B cell (primary cell): ENCODE measurements around the gene CACHD1. TPM values are rescaled to one million over a fixed set of nuclear protein-coding genes. Genes with fewer than 3 reads are reported as not detected.

Experiments
- ATAC-seq: fragments of 200-7000 bp; cut with Tn5 transposase; one replicate; pipeline ENCODE4 v1.10.0; 2021; ENCODE audit warnings: low read depth, mild to moderate bottlenecking, moderate number of reproducible peaks, moderate library complexity
- CTCF ChIA-PET: fragments of 350-600 bp; sonication (Branson Sonifier 250); formaldehyde crosslinking; loops from one replicate; lab custom pipeline; 2021; ENCODE audit warnings: antibody characterized with exemption, inconsistent platforms; lab: Charles Lee
- POLR2A ChIA-PET: fragments of 350-600 bp; sonication (Branson Sonifier 250); formaldehyde crosslinking; loops from one replicate; lab custom pipeline; 2021; ENCODE audit warnings: antibody characterized with exemption; lab: Charles Lee
- DNase-seq: peaks from one replicate; pipeline ENCODE4 v3.0.0; 2013
- H2AFZ ChIP-seq: 2 replicates; pipeline ENCODE4 v1.6.1; 2012; ENCODE audit warnings: mild to moderate bottlenecking, low read depth, low read length; ENCODE audit not compliant: insufficient read depth, poor library complexity, severe bottlenecking
- H3K27ac ChIP-seq, 2 donors: 1 replicate in 1 of 2; 2 replicates in 1 of 2; pipeline ENCODE4 v1.5.1; 2012 to 2013; ENCODE audit warnings: low read length in 2 of 2, mild to moderate bottlenecking in 2 of 2, moderate library complexity in 1 of 2
- H3K27me3 ChIP-seq, 4 experiments: fragments of 200-600 bp in 1 of 4; sonication (generic) in 1 of 4; replicated peaks in 1 of 4; 1 replicate in 2 of 4; 2 replicates in 2 of 4; pipeline versions ENCODE4 v1.6.1 to v1.7.0; 2013 to 2016; ENCODE audit warnings: low read length in 3 of 4, mild to moderate bottlenecking in 2 of 4, mixed read lengths in 1 of 4, moderate library complexity in 1 of 4; ENCODE audit not compliant: insufficient read depth in 4 of 4, control insufficient read depth in 3 of 4; ENCODE audit errors: control extremely low read depth in 1 of 4
- H3K36me3 ChIP-seq, 2 experiments: replicated peaks in 1 of 2; 1 replicate in 1 of 2; 2 replicates in 1 of 2; pipeline versions ENCODE4 v1.6.1 to v1.7.1; 2013; ENCODE audit warnings: low read length in 1 of 2; ENCODE audit not compliant: insufficient read depth in 2 of 2, control insufficient read depth in 1 of 2; ENCODE audit errors: control extremely low read depth in 1 of 2, extremely low read depth in 1 of 2
- H3K4me1 ChIP-seq, 2 donors: fragments of 200-600 bp in 1 of 2; sonication (generic) in 1 of 2; 1 replicate in 1 of 2; 2 replicates in 1 of 2; pipeline versions ENCODE4 v1.5.1 to v1.6.1; 2013 to 2017; ENCODE audit warnings: low read length in 2 of 2; ENCODE audit not compliant: control insufficient read depth in 2 of 2, insufficient read depth in 2 of 2
- H3K4me2 ChIP-seq: replicated peaks from 2 replicates; pipeline ENCODE3; 2012; ENCODE audit warnings: mild to moderate bottlenecking, low read depth, low read length; ENCODE audit not compliant: poor library complexity, severe bottlenecking
- H3K4me3 ChIP-seq, 5 experiments: fragments of 200-600 bp in 1 of 5; sonication (generic) in 1 of 5; 1 replicate in 3 of 5; 2 replicates in 2 of 5; pipeline versions ENCODE4 v1.5.1 to v1.7.0; 2011 to 2016; ENCODE audit warnings: low read length in 4 of 5, mild to moderate bottlenecking in 4 of 5, low read depth in 2 of 5, control low read depth in 1 of 5, moderate library complexity in 1 of 5; ENCODE audit not compliant: insufficient read depth in 1 of 5; ENCODE audit errors: control extremely low read depth in 1 of 5, extremely low read depth in 1 of 5
- H3K79me2 ChIP-seq: fragments of 200-600 bp; sonication (generic); one replicate; pipeline ENCODE4 v1.6.0; 2016; ENCODE audit warnings: low read length; ENCODE audit not compliant: control insufficient read depth, insufficient read depth
- H3K9ac ChIP-seq: fragments of 200-600 bp; sonication (generic); 2 replicates; pipeline ENCODE4 v1.6.1; 2017; ENCODE audit warnings: mild to moderate bottlenecking, low read length, moderate library complexity
- H3K9me3 ChIP-seq, 3 donors: one replicate each; pipeline versions ENCODE4 v1.6.1 to v1.7.1; 2013; ENCODE audit warnings: low read length in 2 of 3; ENCODE audit not compliant: control insufficient read depth in 2 of 3, insufficient read depth in 1 of 3; ENCODE audit errors: control extremely low read depth in 1 of 3
- H4K20me1 ChIP-seq: 2 replicates; pipeline ENCODE4 v1.6.0; 2012; ENCODE audit warnings: mild to moderate bottlenecking, low read length; ENCODE audit not compliant: insufficient read depth, control insufficient read depth, poor library complexity, severe bottlenecking
- H3K27ac Mint-ChIP-seq: one replicate; pipeline ENCODE4 v1.8.0; 2021; ENCODE audit warnings: mixed read lengths
- H3K27me3 Mint-ChIP-seq: one replicate; pipeline ENCODE4 v1.8.0; 2021; ENCODE audit warnings: mixed read lengths
- H3K4me1 Mint-ChIP-seq: one replicate; pipeline ENCODE4 v1.8.0; 2021; ENCODE audit warnings: mixed read lengths
- H3K4me3 Mint-ChIP-seq: one replicate; pipeline ENCODE4 v1.8.0; 2021; ENCODE audit warnings: mixed read lengths
- H3K9me3 Mint-ChIP-seq: one replicate; pipeline ENCODE4 v1.8.0; 2022; ENCODE audit warnings: mixed read lengths; ENCODE audit not compliant: insufficient read depth
- EZH2 ChIP-seq: IDR thresholded peaks from 2 replicates; pipeline ENCODE4 v1.6.1; 2012; ENCODE audit warnings: borderline replicate concordance, low read depth, mild to moderate bottlenecking, moderate library complexity, low read length; ENCODE audit not compliant: insufficient read depth, poor library complexity, severe bottlenecking
- WGBS: methylation state at CpG from one replicate; pipeline ENCODE4 v1.1.5; 2013; ENCODE audit warnings: missing lambda C conversion rate; ENCODE audit not compliant: insufficient coverage; 5-methylcytosine and 5-hydroxymethylcytosine counted together
- intact Hi-C: fragments of 100-400 bp; cut with micrococcal nuclease; formaldehyde crosslinking; loops from one replicate; pipeline ENCODE4 v1.10.0; 2022
- polyA plus RNA-seq: library from polyadenylated mRNA; depleted of rRNA; stranded (reverse); fragments of >200 nt; gene quantifications from 2 replicates; pipeline ENCODE4 v1.2.3, GENCODE V29; 2012
- total RNA-seq, 2 donors: library from RNA; stranded (reverse); fragments of 120-200 nt in 1 of 2; gene quantifications; 1 replicate in 1 of 2; 2 replicates in 1 of 2; pipeline versions ENCODE4 v1.2.3 to v1.2.4, GENCODE V29; 2013 to 2022
- TF ChIP-seq, protein P1 (sequence below): fragments of 200-600 bp; IDR thresholded peaks from one replicate; pipeline ENCODE4 v1.8.0; 2022; ENCODE audit warnings: antibody characterized with exemption, mild to moderate bottlenecking

The CACHD1 gene
- total and polyA plus RNA-seq, 2 donors (not counting 1 experiment from before 2014, with no cell fraction given) = not detected

DNA sequence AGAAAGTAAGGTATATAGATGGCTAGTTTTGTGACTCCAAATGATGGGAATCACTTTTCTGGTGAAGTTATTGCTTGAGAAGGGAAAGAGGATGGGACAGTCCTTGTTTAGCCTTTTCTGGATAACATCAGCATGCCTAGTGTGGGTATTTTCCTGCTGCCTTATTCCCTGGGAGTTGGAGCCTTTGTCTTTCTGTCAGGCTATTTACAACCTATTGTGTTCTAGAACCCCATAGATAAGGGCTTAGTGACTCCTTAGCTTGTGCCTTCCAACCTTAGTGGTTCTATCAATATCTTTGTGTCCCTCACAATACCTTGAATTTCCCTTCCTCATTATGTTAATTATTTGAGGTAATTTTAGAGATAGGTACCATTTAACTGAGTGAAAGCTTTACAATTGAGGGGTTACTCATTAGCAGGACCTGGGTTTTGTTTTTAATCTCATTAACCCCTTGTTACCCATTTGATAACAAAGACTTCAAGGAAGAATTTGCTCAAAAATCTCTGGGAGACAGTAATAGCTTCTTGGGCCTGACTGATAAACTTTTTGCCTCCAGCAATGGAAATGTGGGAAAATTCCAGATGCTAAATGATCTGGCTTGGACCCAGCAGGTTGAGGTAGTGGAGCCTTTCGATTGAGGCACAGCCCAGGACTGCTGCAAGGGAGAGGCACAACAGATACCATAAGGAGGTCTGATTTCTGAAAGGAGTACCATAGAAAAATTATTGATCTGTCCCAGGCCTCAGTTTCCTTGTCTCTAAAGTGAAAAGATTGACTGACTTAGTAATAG, 49.0 kb downstream of the CACHD1 start:
- DNase-seq = no peak
- H2AFZ ChIP-seq = no peak overlapping the region
- POLR2A ChIA-PET = no interaction called here
- intact Hi-C loops = no loop called here
- H3K79me2 ChIP-seq = no peaks in the 10 kb centered on the region
- no peak overlapping the region for H3K9ac ChIP-seq
- H3K27me3 Mint-ChIP-seq = peaks cover 4% of the 10 kb centered on the region
- no peaks in the 10 kb centered on the region for H3K27me3 ChIP-seq
- H3K27ac Mint-ChIP-seq = no peak overlapping the region
- no peak overlapping the region for H3K4me2 ChIP-seq
- 89% methylated on average over 1 of the region's 1 CpG for WGBS
- H3K36me3 ChIP-seq = no peaks in the 10 kb centered on the region
- TF ChIP-seq, protein P1, sequence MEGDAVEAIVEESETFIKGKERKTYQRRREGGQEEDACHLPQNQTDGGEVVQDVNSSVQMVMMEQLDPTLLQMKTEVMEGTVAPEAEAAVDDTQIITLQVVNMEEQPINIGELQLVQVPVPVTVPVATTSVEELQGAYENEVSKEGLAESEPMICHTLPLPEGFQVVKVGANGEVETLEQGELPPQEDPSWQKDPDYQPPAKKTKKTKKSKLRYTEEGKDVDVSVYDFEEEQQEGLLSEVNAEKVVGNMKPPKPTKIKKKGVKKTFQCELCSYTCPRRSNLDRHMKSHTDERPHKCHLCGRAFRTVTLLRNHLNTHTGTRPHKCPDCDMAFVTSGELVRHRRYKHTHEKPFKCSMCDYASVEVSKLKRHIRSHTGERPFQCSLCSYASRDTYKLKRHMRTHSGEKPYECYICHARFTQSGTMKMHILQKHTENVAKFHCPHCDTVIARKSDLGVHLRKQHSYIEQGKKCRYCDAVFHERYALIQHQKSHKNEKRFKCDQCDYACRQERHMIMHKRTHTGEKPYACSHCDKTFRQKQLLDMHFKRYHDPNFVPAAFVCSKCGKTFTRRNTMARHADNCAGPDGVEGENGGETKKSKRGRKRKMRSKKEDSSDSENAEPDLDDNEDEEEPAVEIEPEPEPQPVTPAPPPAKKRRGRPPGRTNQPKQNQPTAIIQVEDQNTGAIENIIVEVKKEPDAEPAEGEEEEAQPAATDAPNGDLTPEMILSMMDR = no peak
- TF ChIP-seq EZH2 = no peak
- H3K9me3 Mint-ChIP-seq = no peaks in the 10 kb centered on the region
- no peaks in the 10 kb centered on the region for H3K4me1 ChIP-seq
- H3K4me3 ChIP-seq = no peak overlapping the region
- no peaks in the 10 kb centered on the region for H4K20me1 ChIP-seq
- no peak overlapping the region for H3K4me3 Mint-ChIP-seq
- ATAC-seq = no peak
- no peak overlapping the region for H3K27ac ChIP-seq
- no peaks in the 10 kb centered on the region for H3K4me1 Mint-ChIP-seq
- CTCF ChIA-PET = no interaction called here
- H3K9me3 ChIP-seq = peaks cover 0 to 1% (median 0%) of the 10 kb centered on the region in 3 donors

DNA sequence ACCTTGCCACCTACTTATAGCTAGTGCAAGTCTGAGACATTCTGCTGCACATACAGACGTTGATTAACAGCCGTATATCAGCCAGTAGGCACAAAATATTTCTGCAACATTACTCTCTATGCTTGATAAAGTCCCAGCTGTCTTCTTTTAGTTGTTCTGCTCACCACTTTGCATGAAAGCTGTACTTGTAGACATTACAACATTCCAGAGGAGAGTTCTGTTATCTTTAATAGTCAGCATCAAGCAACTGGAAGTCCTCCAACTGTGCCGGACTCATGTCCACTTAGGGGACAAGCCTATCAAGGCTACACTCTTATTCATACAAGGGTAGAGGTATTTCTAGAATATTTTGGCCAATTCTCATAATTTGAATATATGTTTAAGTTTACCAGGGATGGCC, 50.0 kb downstream of the CACHD1 start:
- Histone ChIP-seq H4K20me1 (no peaks in the 10 kb centered on the region), H3K4me3 (no peak overlapping the region), H3K9me3 (peaks cover 0 to 1% (median 0%) of the 10 kb centered on the region in 3 donors), H3K36me3 (no peaks in the 10 kb centered on the region), H2AFZ (no peak overlapping the region), H3K27me3 (no peaks in the 10 kb centered on the region), H3K4me1 (no peaks in the 10 kb centered on the region), H3K79me2 (no peaks in the 10 kb centered on the region), H3K4me2 (no peak overlapping the region), H3K27ac (no peak overlapping the region), H3K9ac (no peak overlapping the region)
- H3K4me3 Mint-ChIP-seq = no peak overlapping the region
- no peaks in the 10 kb centered on the region for H3K9me3 Mint-ChIP-seq
- ChIA-PET CTCF (no interaction called here), POLR2A (no interaction called here)
- DNase-seq = no peak
- no peak for TF ChIP-seq EZH2
- TF ChIP-seq, protein P1 = no peak
- intact Hi-C loops = no loop called here
- H3K27ac Mint-ChIP-seq = no peak overlapping the region
- ATAC-seq = no peak
- 100% methylated on average over 2 of the region's 3 CpGs for WGBS
- H3K27me3 Mint-ChIP-seq = peaks cover 4% of the 10 kb centered on the region
- no peaks in the 10 kb centered on the region for H3K4me1 Mint-ChIP-seq
